H1 (cell line): ENCODE data around the gene ATP5F1A. TPM values are rescaled to one million over a fixed set of nuclear protein-coding genes. Genes with fewer than 3 reads are reported as not detected.

Experiments
- CTCF ChIA-PET: fragments of 300-600 bp; sonication (Branson Sonifier 250); formaldehyde crosslinking; loops from one replicate; lab custom pipeline; 2021; ENCODE audit not compliant: partially characterized antibody; lab: Charles Lee
- POLR2A ChIA-PET: fragments of 300-600 bp; sonication (Branson Sonifier 250); formaldehyde crosslinking; loops from one replicate; lab custom pipeline; 2021; ENCODE audit warnings: inconsistent platforms; ENCODE audit not compliant: partially characterized antibody; lab: Charles Lee
- DNase-seq, 2 experiments: peaks; one replicate each; pipeline versions ENCODE4 v3.0.0 to v3.0.0-alpha.2; 2010 to 2022; ENCODE audit warnings: low spot score in 2 of 2, low read depth in 1 of 2, mixed read lengths in 1 of 2
- FAIRE-seq: peaks from 2 replicates; lab custom pipeline; 2011; peaks lifted over from hg19 to GRCh38; lab: Jason Lieb, UNC
- H2AFZ ChIP-seq: 2 replicates; pipeline ENCODE4 v1.8.1; 2012; ENCODE audit warnings: low read length, inconsistent platforms
- H2AK5ac ChIP-seq: 2 replicates; pipeline ENCODE4 v1.6.1; 2013; ENCODE audit warnings: low read depth, low read length
- H2BK120ac ChIP-seq: replicated peaks from 2 replicates; pipeline ENCODE3; 2013; ENCODE audit warnings: low read depth, low read length, inconsistent platforms
- H2BK12ac ChIP-seq: 2 replicates; pipeline ENCODE4 v1.6.1; 2013; ENCODE audit warnings: low read depth, low read length
- H2BK15ac ChIP-seq: 2 replicates; pipeline ENCODE4 v1.6.1; 2013; ENCODE audit warnings: low read length
- H2BK20ac ChIP-seq: 2 replicates; pipeline ENCODE4 v1.6.1; 2013; ENCODE audit warnings: low read length
- H2BK5ac ChIP-seq: 2 replicates; pipeline ENCODE4 v1.6.1; 2013; ENCODE audit warnings: low read depth, low read length
- H3K14ac ChIP-seq: 2 replicates; pipeline ENCODE4 v1.6.1; 2013; ENCODE audit warnings: inconsistent platforms; ENCODE audit not compliant: insufficient read length
- H3K18ac ChIP-seq: 2 replicates; pipeline ENCODE4 v1.6.1; 2013; ENCODE audit warnings: low read length; ENCODE audit errors: extremely low read depth
- H3K23ac ChIP-seq: 2 replicates; pipeline ENCODE4 v1.6.1; 2013; ENCODE audit warnings: inconsistent platforms; ENCODE audit not compliant: insufficient read length
- H3K23me2 ChIP-seq: 2 replicates; pipeline ENCODE4 v1.6.1; 2013; ENCODE audit warnings: low read depth, low read length
- H3K27ac ChIP-seq: 2 replicates; pipeline ENCODE4 v1.6.1; 2011; ENCODE audit warnings: low read depth, low read length, inconsistent platforms
- H3K27me3 ChIP-seq, 4 experiments: replicated peaks in 1 of 4; 1 replicate in 1 of 4; 2 replicates in 3 of 4; pipeline versions ENCODE4 v1.6.1 to v1.8.1; 2011 to 2013; ENCODE audit warnings: low read length in 3 of 4, mild to moderate bottlenecking in 3 of 4, inconsistent platforms in 2 of 4, mixed read lengths in 2 of 4, moderate library complexity in 1 of 4; ENCODE audit not compliant: control insufficient read depth in 3 of 4, insufficient read depth in 3 of 4; ENCODE audit errors: extremely low read depth in 1 of 4
- H3K36me3 ChIP-seq, 4 experiments: 2 replicates each; pipeline versions ENCODE4 v1.6.1 to v1.8.1; 2011 to 2013; ENCODE audit warnings: mild to moderate bottlenecking in 4 of 4, low read length in 3 of 4, moderate library complexity in 2 of 4, control low read depth in 1 of 4, inconsistent platforms in 1 of 4; ENCODE audit not compliant: insufficient read depth in 4 of 4, control insufficient read depth in 2 of 4
- H3K4ac ChIP-seq: replicated peaks from 2 replicates; pipeline ENCODE3; 2013; ENCODE audit warnings: low read length, low read depth, mixed read lengths, inconsistent platforms; ENCODE audit not compliant: insufficient read length
- H3K4me1 ChIP-seq, 4 experiments: replicated peaks in 1 of 4; 1 replicate in 1 of 4; 2 replicates in 3 of 4; pipeline versions ENCODE4 v1.6.1 to v1.8.1; 2011 to 2013; ENCODE audit warnings: low read length in 3 of 4, inconsistent platforms in 2 of 4, mixed read lengths in 1 of 4; ENCODE audit not compliant: insufficient read depth in 4 of 4, control insufficient read depth in 3 of 4
- H3K4me2 ChIP-seq, 2 experiments: 2 replicates each; pipeline versions ENCODE4 v1.6.1 to v1.8.1; 2011 to 2013; ENCODE audit warnings: low read depth in 2 of 2, low read length in 2 of 2, control low read depth in 1 of 2, inconsistent platforms in 1 of 2, mild to moderate bottlenecking in 1 of 2; ENCODE audit not compliant: insufficient read depth in 1 of 2
- H3K4me3 ChIP-seq, 4 experiments: fragments of 200-600, 300-600 bp in 1 of 4; sonication (generic), shearing (Covaris generic), sonication (Bioruptor Twin) in 1 of 4; 2 replicates each; pipeline versions ENCODE4 v1.5.1 to v1.8.1; 2011 to 2016; ENCODE audit warnings: low read length in 4 of 4, low read depth in 3 of 4, control low read depth in 2 of 4, inconsistent platforms in 2 of 4, mild to moderate bottlenecking in 2 of 4, mixed read lengths in 1 of 4, moderate library complexity in 1 of 4; ENCODE audit not compliant: insufficient read depth in 2 of 4; ENCODE audit errors: extremely low read depth in 1 of 4
- H3K56ac ChIP-seq: replicated peaks from 2 replicates; pipeline ENCODE3; 2013; ENCODE audit warnings: low read depth, mild to moderate bottlenecking, mixed read lengths, low read length, inconsistent platforms; ENCODE audit not compliant: insufficient read length
- H3K79me1 ChIP-seq: 2 replicates; pipeline ENCODE4 v1.6.1; 2013; ENCODE audit warnings: low read depth, low read length, control low read depth
- H3K79me2 ChIP-seq, 2 experiments: 2 replicates each; pipeline versions ENCODE4 v1.6.1 to v1.8.1; 2012 to 2013; ENCODE audit warnings: low read length in 2 of 2, mild to moderate bottlenecking in 2 of 2, inconsistent platforms in 1 of 2; ENCODE audit not compliant: insufficient read depth in 2 of 2, control insufficient read depth in 1 of 2
- H3K9ac ChIP-seq, 4 experiments: replicated peaks in 1 of 4; 1 replicate in 1 of 4; 2 replicates in 3 of 4; pipeline versions ENCODE4 v1.6.1 to v1.8.1; 2011 to 2013; ENCODE audit warnings: low read depth in 3 of 4, low read length in 3 of 4, control low read depth in 2 of 4, mild to moderate bottlenecking in 2 of 4, moderate library complexity in 2 of 4, inconsistent platforms in 1 of 4; ENCODE audit errors: extremely low read depth in 1 of 4
- H3K9me3 ChIP-seq, 2 experiments: 2 replicates each; pipeline versions ENCODE4 v1.6.1 to v1.8.1; 2012 to 2013; ENCODE audit warnings: mild to moderate bottlenecking in 2 of 2, moderate library complexity in 2 of 2, control low read depth in 1 of 2, inconsistent platforms in 1 of 2, low read depth in 1 of 2, low read length in 1 of 2, mixed read lengths in 1 of 2; ENCODE audit not compliant: insufficient read depth in 2 of 2
- H4K20me1 ChIP-seq, 2 experiments: replicated peaks in 1 of 2; 2 replicates each; pipeline versions ENCODE3 to v1.8.1; 2011 to 2013; ENCODE audit warnings: inconsistent platforms in 2 of 2, low read length in 2 of 2, mild to moderate bottlenecking in 1 of 2; ENCODE audit not compliant: insufficient read depth in 2 of 2, control insufficient read depth in 1 of 2
- H4K5ac ChIP-seq: 2 replicates; pipeline ENCODE4 v1.6.1; 2013; ENCODE audit warnings: low read length, low read depth, mixed read lengths, inconsistent platforms; ENCODE audit not compliant: insufficient read length
- H4K8ac ChIP-seq: 2 replicates; pipeline ENCODE4 v1.8.0; 2013; ENCODE audit warnings: mild to moderate bottlenecking, moderate library complexity, low read length, inconsistent platforms; ENCODE audit not compliant: insufficient read depth; ENCODE audit errors: extremely low read depth
- H4K91ac ChIP-seq: replicated peaks from 2 replicates; pipeline ENCODE3; 2013; ENCODE audit warnings: low read length, mixed read lengths, inconsistent platforms; ENCODE audit not compliant: insufficient read length
- EGR1 ChIP-seq: IDR thresholded peaks from 2 replicates; pipeline ENCODE4 v1.6.1; 2011; ENCODE audit warnings: low read depth, low read length, borderline replicate concordance
- JUN ChIP-seq: IDR thresholded peaks from 2 replicates; pipeline ENCODE4 v1.6.1; 2011; ENCODE audit warnings: low read depth, mild to moderate bottlenecking, improper control_type of control experiment, low read length
- POLR2AphosphoS5 ChIP-seq: IDR thresholded peaks from 2 replicates; pipeline ENCODE4 v1.6.1; 2011; ENCODE audit warnings: low read depth, low read length
- TEAD4 ChIP-seq: IDR thresholded peaks from 2 replicates; pipeline ENCODE4 v1.6.1; 2012; ENCODE audit warnings: low read depth, low read length, inconsistent platforms, mixed read lengths
- WGBS, 2 experiments: shearing (Covaris generic) in 1 of 2; methylation state at CpG; one replicate each; pipeline versions ENCODE4 v1.1.6 to v1.1.7; 2013 to 2015; ENCODE audit warnings: low lambda C conversion rate in 2 of 2, mixed read lengths in 2 of 2, inconsistent platforms in 1 of 2, low coverage in 1 of 2, missing lambda C conversion rate in 1 of 2; ENCODE audit not compliant: insufficient replicate concordance in 2 of 2, insufficient coverage in 1 of 2, insufficient read length in 1 of 2; ENCODE audit errors: extremely low coverage in 1 of 2, missing lambda C conversion rate in 1 of 2; 5-methylcytosine and 5-hydroxymethylcytosine counted together
- polyA plus RNA-seq, 7 experiments: library from polyadenylated mRNA; depleted of rRNA in 3 of 7; stranded (reverse) in 5 of 7; unstranded in 2 of 7; fragments of >200 nt in 5 of 7; fragments of 200-250 nt in 2 of 7; gene quantifications; 1 replicate in 5 of 7; 2 replicates in 1 of 7; 4 replicates in 1 of 7; pipeline versions ENCODE4 v1.2.1 to v1.2.3, GENCODE V29; 2011 to 2013; ENCODE audit warnings: missing spikeins in 2 of 7, mixed read lengths in 2 of 7
- total RNA-seq: library from RNA; stranded (reverse); fragmentation: NEBNext Ultra II Directional; extraction: Animal tissue kit (Norgen Biotek cat#: 25700); gene quantifications from 2 replicates; pipeline ENCODE4 v1.2.1, GENCODE V29; 2021
- TF ChIP-seq, protein P1 (sequence below): IDR thresholded peaks from 2 replicates; pipeline ENCODE4 v1.6.1; 2011; ENCODE audit warnings: low read length, improper control_type of control experiment

ATP5F1A gene
- total and polyA plus RNA-seq, 2 of the 8 experiments (the other 6 are each of a cell fraction or from before 2014, with no cell fraction given) = 685 to 970 TPM

DNA sequence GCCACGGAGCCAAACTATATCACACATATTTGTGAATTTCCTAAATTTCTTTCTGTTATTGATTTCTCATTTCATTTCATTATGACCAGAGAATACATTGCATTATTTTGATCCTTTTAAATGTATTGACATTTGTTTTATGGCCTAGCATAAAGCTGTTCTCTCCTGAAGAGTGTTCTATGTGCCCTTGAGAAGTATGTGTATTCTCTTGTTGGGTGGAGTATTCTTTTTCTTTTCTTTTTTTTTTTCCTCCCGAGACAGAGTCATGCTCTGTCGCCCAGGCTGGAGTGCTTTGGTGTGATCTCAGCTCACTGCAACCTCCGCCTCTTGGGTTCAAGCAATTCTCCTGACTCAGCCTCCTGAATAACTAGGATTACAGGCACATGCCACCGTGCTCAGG is 11.3 kb upstream of the ATP5F1A start:
- H4K5ac ChIP-seq = no peak overlapping the region
- H4K20me1 ChIP-seq = peaks cover 0 to 1% of the 10 kb centered on the region in 2 experiments
- no peak overlapping the region for H2BK20ac ChIP-seq
- H3K27ac ChIP-seq = no peak overlapping the region
- H2BK12ac ChIP-seq = no peak overlapping the region
- H3K14ac ChIP-seq = no peak overlapping the region
- no peak overlapping the region for H2AFZ ChIP-seq
- no peak overlapping the region for H3K4ac ChIP-seq
- no peak overlapping the region for H3K23ac ChIP-seq
- ChIA-PET POLR2A (interaction anchor here (0.7 to 1.3 kb wide), 2 partner anchors 10 to 204 kb away, joined by 3 read pairs; no protein-coding TSS in a partner anchor), CTCF (no interaction called here)
- no peaks in the 10 kb centered on the region for H3K9me3 ChIP-seq
- H3K79me2 ChIP-seq = peaks cover 0 to 16% of the 10 kb centered on the region in 2 experiments; a peak in 2 of 4 replicates
- DNase-seq (no peak), FAIRE-seq (no peak)
- H3K23me2 ChIP-seq = no peaks in the 10 kb centered on the region
- no peak overlapping the region for H3K4me2 ChIP-seq
- H3K4me1 ChIP-seq = no peaks in the 10 kb centered on the region
- no peak overlapping the region for H2BK120ac ChIP-seq
- H4K91ac ChIP-seq = no peak overlapping the region
- H3K36me3 ChIP-seq = peaks cover 5 to 47% (median 15%) of the 10 kb centered on the region in 4 experiments; a peak in 6 of 8 replicates
- no peak overlapping the region for H2BK5ac ChIP-seq
- no peak overlapping the region for H2BK15ac ChIP-seq
- H3K56ac ChIP-seq = no peak overlapping the region
- WGBS, 2 experiments = 96% methylated on average over 5 of the region's 5 CpGs; no CpG with 5 or more reads in 1 of the 2 experiments
- TF ChIP-seq, protein P1, sequence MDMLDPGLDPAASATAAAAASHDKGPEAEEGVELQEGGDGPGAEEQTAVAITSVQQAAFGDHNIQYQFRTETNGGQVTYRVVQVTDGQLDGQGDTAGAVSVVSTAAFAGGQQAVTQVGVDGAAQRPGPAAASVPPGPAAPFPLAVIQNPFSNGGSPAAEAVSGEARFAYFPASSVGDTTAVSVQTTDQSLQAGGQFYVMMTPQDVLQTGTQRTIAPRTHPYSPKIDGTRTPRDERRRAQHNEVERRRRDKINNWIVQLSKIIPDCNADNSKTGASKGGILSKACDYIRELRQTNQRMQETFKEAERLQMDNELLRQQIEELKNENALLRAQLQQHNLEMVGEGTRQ = no peak
- TF ChIP-seq POLR2AphosphoS5 (no peak), TEAD4 (no peak), JUN (no peak), EGR1 (no peak)
- H3K27me3 ChIP-seq = no peaks in the 10 kb centered on the region
- H4K8ac ChIP-seq = no peak overlapping the region
- H3K4me3 ChIP-seq = no peak overlapping the region
- H3K9ac ChIP-seq = no peak overlapping the region
- H3K18ac ChIP-seq = no peak overlapping the region
- H3K79me1 ChIP-seq = no peaks in the 10 kb centered on the region; the same call in 1 of the 2 replicates
- no peak overlapping the region for H2AK5ac ChIP-seq
